ENCODE measurements around the gene OTOG.

DNA sequence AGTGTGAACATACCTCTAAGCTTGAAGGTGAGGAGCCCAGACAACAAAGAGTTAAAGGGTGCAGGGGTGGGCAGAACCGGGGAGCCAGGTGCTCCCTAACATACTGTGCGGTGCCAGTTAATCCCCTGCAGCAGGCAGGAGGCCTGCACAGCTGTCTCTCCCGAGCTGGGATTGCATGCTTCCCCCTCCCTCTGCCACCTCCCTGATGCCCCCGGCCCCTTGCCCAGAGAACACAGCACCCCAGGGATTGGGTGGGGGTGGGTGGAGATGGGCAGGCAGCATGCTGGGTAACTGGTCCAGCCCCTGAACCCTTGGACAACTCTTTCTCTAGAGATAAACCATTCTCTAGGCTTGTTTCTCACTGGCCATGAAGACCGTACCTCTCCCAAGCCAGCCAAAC lies 104.6 kb downstream of the OTOG start:
- TF ChIP-seq POLR2A (IDR thresholded peaks at IDR 0.05; ENCODE audit: extremely low read depth, insufficient read length) = no peak
- TF ChIP-seq, protein P1, sequence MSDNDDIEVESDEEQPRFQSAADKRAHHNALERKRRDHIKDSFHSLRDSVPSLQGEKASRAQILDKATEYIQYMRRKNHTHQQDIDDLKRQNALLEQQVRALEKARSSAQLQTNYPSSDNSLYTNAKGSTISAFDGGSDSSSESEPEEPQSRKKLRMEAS (IDR thresholded peaks at IDR 0.05; ENCODE audit: low read depth, low read length) = no peak
- TF ChIP-seq, protein P2, sequence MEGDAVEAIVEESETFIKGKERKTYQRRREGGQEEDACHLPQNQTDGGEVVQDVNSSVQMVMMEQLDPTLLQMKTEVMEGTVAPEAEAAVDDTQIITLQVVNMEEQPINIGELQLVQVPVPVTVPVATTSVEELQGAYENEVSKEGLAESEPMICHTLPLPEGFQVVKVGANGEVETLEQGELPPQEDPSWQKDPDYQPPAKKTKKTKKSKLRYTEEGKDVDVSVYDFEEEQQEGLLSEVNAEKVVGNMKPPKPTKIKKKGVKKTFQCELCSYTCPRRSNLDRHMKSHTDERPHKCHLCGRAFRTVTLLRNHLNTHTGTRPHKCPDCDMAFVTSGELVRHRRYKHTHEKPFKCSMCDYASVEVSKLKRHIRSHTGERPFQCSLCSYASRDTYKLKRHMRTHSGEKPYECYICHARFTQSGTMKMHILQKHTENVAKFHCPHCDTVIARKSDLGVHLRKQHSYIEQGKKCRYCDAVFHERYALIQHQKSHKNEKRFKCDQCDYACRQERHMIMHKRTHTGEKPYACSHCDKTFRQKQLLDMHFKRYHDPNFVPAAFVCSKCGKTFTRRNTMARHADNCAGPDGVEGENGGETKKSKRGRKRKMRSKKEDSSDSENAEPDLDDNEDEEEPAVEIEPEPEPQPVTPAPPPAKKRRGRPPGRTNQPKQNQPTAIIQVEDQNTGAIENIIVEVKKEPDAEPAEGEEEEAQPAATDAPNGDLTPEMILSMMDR (IDR thresholded peaks at IDR 0.05; ENCODE audit: low read depth, low read length) = no peak

All from NB4 (cell line).